LNCAP (cell line): ENCODE data around the gene NAPA.

Source experiments
- CTCF ChIP-seq: fragments of 450-650 bp; IDR thresholded peaks from 2 replicates; pipeline ENCODE4 v1.5.1; 2017; ENCODE audit warnings: mild to moderate bottlenecking

Gene NAPA

DNA sequence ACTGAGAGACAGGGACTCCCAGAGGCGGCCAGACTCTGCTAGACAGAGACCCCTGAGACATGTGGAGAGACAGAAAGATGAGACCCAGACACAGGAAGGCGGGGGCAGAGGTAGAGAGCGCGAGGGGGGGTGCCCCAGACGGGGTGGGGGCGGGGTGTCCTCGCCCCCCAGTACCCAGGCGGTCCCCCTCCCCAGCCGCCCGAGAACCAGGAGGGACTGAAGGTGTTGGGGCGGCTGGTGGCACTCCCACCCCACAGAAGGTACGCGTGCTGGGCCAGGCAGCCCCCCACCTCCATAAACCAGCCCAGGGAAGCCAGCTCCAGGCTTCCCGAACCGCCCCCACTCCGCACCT lies 43.5 kb downstream of the NAPA start:
- no peak for TF ChIP-seq CTCF

DNA sequence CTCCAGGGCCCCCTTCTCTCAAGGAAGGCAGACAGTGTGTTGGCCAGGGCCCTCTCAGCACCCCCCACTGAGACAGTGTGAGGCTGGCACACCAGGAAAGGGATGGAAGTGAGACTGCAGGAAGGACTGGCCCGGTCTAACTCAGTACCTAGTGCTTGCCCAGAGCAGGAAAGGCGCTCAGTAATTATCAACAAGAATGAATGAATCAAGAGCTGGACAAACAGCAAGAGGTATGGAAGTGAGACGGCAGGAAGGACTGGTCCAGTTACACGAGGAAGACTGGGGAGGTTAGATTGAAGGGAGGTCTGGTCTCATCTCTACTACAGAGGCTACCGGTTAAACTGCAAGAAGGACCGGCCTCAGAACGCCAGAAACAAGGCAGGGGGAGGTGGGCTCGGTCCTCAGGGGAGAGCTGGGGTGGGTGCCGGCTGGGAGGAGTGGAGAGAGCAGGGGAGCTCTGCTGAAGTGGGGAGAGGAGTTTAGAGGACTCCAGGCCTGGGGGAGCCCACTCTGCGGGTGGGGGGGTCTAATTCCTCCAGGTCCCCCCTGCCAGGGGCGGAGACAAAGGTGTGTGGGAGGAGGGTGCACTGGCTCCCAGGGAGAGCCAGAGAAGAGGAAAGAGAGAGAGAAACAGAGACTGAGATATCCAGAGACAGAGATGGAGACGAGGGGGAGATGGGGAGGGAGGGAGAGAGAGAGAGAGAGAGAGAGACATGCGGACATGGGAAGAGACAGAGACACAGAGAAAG lies 44.2 kb downstream of the NAPA start:
- TF ChIP-seq CTCF, result no peak

DNA sequence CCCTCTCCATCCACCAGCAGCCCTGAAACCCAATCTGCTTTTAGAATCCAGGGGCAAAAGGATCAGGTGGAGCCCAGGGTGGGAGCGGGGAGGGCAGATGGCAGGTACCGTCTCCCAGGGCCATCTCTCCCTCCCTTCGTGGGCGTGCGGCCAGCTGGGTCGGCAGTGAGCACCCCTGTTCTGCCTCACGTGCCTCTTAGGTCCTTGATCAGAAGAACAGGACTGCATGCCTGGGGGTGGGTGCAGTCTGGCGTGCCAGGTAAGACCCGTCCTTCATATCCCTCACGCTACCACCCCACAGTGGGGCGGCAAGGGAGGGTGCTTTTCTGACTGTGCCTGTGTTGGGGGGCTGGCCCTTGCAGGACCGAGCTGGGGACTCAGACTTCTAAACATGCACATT lies 45.1 kb downstream of the NAPA start:
- no peak for TF ChIP-seq CTCF

- no peak for TF ChIP-seq CTCF
Observed at GRCh38 chr19:47469363-47469700, 45.5 kb downstream of the NAPA start.

GRCh38 chr19:47467914-47468313 lies 46.9 kb downstream of the NAPA start:
- TF ChIP-seq CTCF, result no peak

DNA sequence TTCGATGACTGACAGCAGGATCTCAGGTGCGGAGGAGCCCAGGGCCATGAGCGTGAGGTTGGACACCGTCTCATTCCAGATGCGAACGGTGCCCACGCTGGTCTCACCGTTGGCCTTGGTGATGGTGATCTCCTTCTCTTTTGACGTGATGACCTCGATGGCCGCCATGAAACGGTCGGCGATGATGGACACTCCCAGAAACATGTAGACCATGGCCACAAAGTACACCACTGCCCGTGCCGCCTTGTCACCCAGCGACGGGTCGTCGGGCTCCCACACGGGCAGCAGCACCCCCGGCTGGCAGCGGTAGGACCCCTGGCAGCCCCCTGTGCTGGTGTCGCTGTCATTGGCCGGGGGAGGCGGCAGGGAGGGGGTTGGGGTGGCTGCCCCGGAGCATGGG lies 48.9 kb downstream of the NAPA start:
- no peak for TF ChIP-seq CTCF

DNA sequence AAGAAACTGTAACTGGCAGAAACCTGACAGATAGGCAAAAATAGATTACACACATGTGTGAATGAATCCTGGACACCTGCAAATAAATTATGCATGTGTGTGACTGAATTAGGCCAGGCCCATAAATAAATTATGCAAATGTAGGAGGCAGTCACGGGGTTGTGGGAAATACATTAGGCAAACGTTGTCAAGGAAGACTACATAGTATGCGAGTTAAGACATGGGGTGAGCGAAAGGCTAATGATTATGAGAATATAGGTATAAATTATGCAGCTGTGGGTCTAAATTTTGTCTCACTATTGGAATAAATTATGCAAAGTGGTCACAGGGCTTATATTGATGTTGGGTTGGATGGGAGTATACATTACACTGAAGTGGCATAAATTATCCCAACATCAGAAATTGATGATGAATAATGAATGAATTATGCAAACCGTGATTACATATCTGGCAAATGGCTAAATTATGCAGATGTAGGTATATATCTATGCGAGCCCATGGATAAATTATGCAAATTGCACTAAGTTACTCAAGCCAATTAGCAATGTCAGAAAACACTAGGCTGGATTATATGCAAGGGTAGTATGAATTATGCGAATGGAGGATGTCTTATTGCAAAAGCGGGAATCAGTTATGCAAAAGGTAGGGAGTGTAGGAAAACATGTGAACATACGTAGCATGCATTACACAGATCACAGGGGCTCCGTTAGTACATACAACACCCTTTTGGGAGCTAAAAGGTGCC lies 50.0 kb downstream of the NAPA start:
- TF ChIP-seq CTCF, result no peak
